GM23338 (cell line): Measurements from ENCODE around the gene ZKSCAN4. TPM values are rescaled to one million over a fixed set of nuclear protein-coding genes. Genes with fewer than 3 reads are reported as not detected.
A peak's percentile ranks its signal among the peaks of the same experiment; 100 is the strongest.

ENCODE experiments used
- ATAC-seq: fragments of 200-7000 bp; cut with Tn5 transposase; 3 replicates; pipeline ENCODE4 v1.9.1; 2020
- DNase-seq: peaks from one replicate; pipeline ENCODE4 v3.0.0-alpha.2; 2015; ENCODE audit warnings: low spot score
- H2AFZ ChIP-seq: fragments of 200-600 bp; sonication (generic); 2 replicates; pipeline ENCODE4 v1.8.0; 2016; ENCODE audit warnings: antibody characterized with exemption, mild to moderate bottlenecking, moderate library complexity
- H3F3A ChIP-seq: fragments of 200-600 bp; sonication (generic); replicated peaks from 2 replicates; pipeline ENCODE4 v1.8.0; 2017; ENCODE audit warnings: antibody characterized with exemption, mixed run types, low read depth
- H3K27ac ChIP-seq: fragments of 200-600 bp; sonication (generic); 2 replicates; pipeline ENCODE4 v1.6.1; 2016; ENCODE audit warnings: low read depth
- H3K27me3 ChIP-seq: fragments of 200-600 bp; sonication (generic); 2 replicates; pipeline ENCODE4 v1.8.0; 2016; ENCODE audit warnings: mild to moderate bottlenecking, mixed run types, moderate library complexity; ENCODE audit not compliant: insufficient read depth
- H3K36me3 ChIP-seq: fragments of 200-600 bp; sonication (generic); 2 replicates; pipeline ENCODE4 v1.8.0; 2016; ENCODE audit warnings: mild to moderate bottlenecking; ENCODE audit not compliant: insufficient read depth
- H3K4me1 ChIP-seq: fragments of 200-600 bp; sonication (generic); 2 replicates; pipeline ENCODE4 v1.8.0; 2016; ENCODE audit warnings: mild to moderate bottlenecking, moderate library complexity; ENCODE audit not compliant: insufficient read depth
- H3K4me2 ChIP-seq: fragments of 200-600 bp; sonication (generic); 2 replicates; pipeline ENCODE4 v1.7.1; 2017; ENCODE audit warnings: mixed run types
- H3K4me3 ChIP-seq: fragments of 200-600 bp; sonication (generic); 2 replicates; pipeline ENCODE4 v1.6.1; 2016; ENCODE audit warnings: mixed run types
- H3K79me2 ChIP-seq: fragments of 200-600 bp; sonication (generic); replicated peaks from 2 replicates; pipeline ENCODE4 v1.8.0; 2017; ENCODE audit warnings: mild to moderate bottlenecking; ENCODE audit not compliant: insufficient read depth
- H3K9me2 ChIP-seq: fragments of 200-600 bp; sonication (generic); 2 replicates; pipeline ENCODE4 v1.8.0; 2017; ENCODE audit not compliant: insufficient read depth
- H4K20me1 ChIP-seq: fragments of 200-600 bp; sonication (generic); replicated peaks from 2 replicates; pipeline ENCODE4 v1.8.0; 2017; ENCODE audit warnings: mild to moderate bottlenecking; ENCODE audit not compliant: insufficient read depth
- H3K27ac Mint-ChIP-seq: 2 replicates; pipeline ENCODE4 v1.8.0; 2020; ENCODE audit warnings: inconsistent platforms, mild to moderate bottlenecking, moderate library complexity, mixed read lengths
- H3K27me3 Mint-ChIP-seq: 3 replicates; pipeline ENCODE4 v1.8.0; 2022; ENCODE audit warnings: low read depth, mild to moderate bottlenecking, moderate library complexity, mixed read lengths, inconsistent platforms; ENCODE audit not compliant: insufficient read depth, poor library complexity
- H3K36me3 Mint-ChIP-seq: 3 replicates; pipeline ENCODE4 v1.8.0; 2021; ENCODE audit warnings: low read depth, mild to moderate bottlenecking, inconsistent platforms, moderate library complexity, mixed read lengths
- H3K4me1 Mint-ChIP-seq: 3 replicates; pipeline ENCODE4 v1.8.0; 2020; ENCODE audit warnings: mild to moderate bottlenecking, inconsistent platforms, mixed read lengths
- H3K4me3 Mint-ChIP-seq: 3 replicates; pipeline ENCODE4 v1.8.0; 2021; ENCODE audit warnings: moderate library complexity, mild to moderate bottlenecking, inconsistent platforms, mixed read lengths
- H3K9me3 Mint-ChIP-seq: 3 replicates; pipeline ENCODE4 v1.8.0; 2020; ENCODE audit warnings: moderate library complexity, mild to moderate bottlenecking, inconsistent platforms, mixed read lengths
- CREB1 ChIP-seq: fragments of 250-450 bp; sonication (Bioruptor Pico); IDR thresholded peaks from 2 replicates; pipeline ENCODE4 v1.5.0; 2020; ENCODE audit warnings: low read depth, mild to moderate bottlenecking, moderate library complexity
- ETS1 ChIP-seq: IDR thresholded peaks from 2 replicates; pipeline ENCODE4 v1.6.1; 2016; ENCODE audit warnings: antibody characterized with exemption
- EZH2 ChIP-seq: fragments of 200-600 bp; sonication (generic); IDR thresholded peaks from one replicate; pipeline ENCODE4 v1.8.0; 2017; ENCODE audit warnings: antibody characterized with exemption, mild to moderate bottlenecking, low read depth; ENCODE audit not compliant: unreplicated experiment
- EZH2phosphoT487 ChIP-seq: fragments of 200-600 bp; sonication (generic); IDR thresholded peaks from one replicate; pipeline ENCODE4 v1.8.1; 2018; ENCODE audit warnings: antibody characterized with exemption; ENCODE audit not compliant: unreplicated experiment
- POLR2AphosphoS5 ChIP-seq: IDR thresholded peaks from 2 replicates; pipeline ENCODE4 v1.6.1; 2016; ENCODE audit warnings: antibody characterized with exemption, low read depth
- STAT1 ChIP-seq: IDR thresholded peaks from one replicate; pipeline ENCODE4 v1.6.1; 2016; ENCODE audit warnings: antibody characterized with exemption; ENCODE audit not compliant: unreplicated experiment
- ZNF114 ChIP-seq: fragments of 250-450 bp; sonication (Bioruptor Pico); IDR thresholded peaks from 2 replicates; pipeline ENCODE4 v1.5.0; 2020; ENCODE audit warnings: mild to moderate bottlenecking, moderate library complexity
- ZNF331 ChIP-seq: fragments of 250-450 bp; sonication (Bioruptor Pico); IDR thresholded peaks from 2 replicates; pipeline ENCODE4 v1.5.0; 2020; ENCODE audit warnings: low read depth, mild to moderate bottlenecking, moderate library complexity
- polyA plus RNA-seq: library from polyadenylated mRNA; unstranded; fragments of >200 nt; fragmentation: Nextera tagmentation; extraction: Ambion mirVana; gene quantifications from 2 replicates; pipeline ENCODE4 v1.2.1, GENCODE V29; 2016
- total RNA-seq: library from RNA; depleted of rRNA; stranded (reverse); fragments of >200 nt; shearing (Covaris generic); gene quantifications from 2 replicates; pipeline ENCODE4 v1.2.3, GENCODE V29; 2014
- TF ChIP-seq, protein P1 (sequence below): IDR thresholded peaks from one replicate; pipeline ENCODE4 v1.6.1; 2018; ENCODE audit warnings: antibody characterized with exemption; ENCODE audit not compliant: unreplicated experiment

Gene ZKSCAN4
- total and polyA plus RNA-seq, 2 experiments from 2014 or later: 2.8 to 5.9 TPM

GRCh38 chr6:28250747-28251146 is 1.3 kb downstream of the ZKSCAN4 start:
- H3K4me2 ChIP-seq: peak overlapping the region; percentile 95
- peaks cover 8% of the 10 kb centered on the region for H3K36me3 ChIP-seq
- no peak overlapping the region for H3K27ac ChIP-seq
- no peaks in the 10 kb centered on the region for H3K9me2 ChIP-seq
- Mint-ChIP-seq H3K27ac (no peak overlapping the region), H3K27me3 (peaks cover 12% of the 10 kb centered on the region), H3K4me3 (peak overlapping the region; percentile 99), H3K36me3 (peaks cover 22% of the 10 kb centered on the region), H3K4me1 (peaks cover 11% of the 10 kb centered on the region), H3K9me3 (no peaks in the 10 kb centered on the region)
- peaks cover 16% of the 10 kb centered on the region for H3K79me2 ChIP-seq
- peaks cover 11% of the 10 kb centered on the region for H3K4me1 ChIP-seq
- DNase-seq: no peak
- TF ChIP-seq ZNF114 (CRISPR knock-in tag): no peak
- H4K20me1 ChIP-seq: no peaks in the 10 kb centered on the region
- no peak overlapping the region for H2AFZ ChIP-seq
- no peaks in the 10 kb centered on the region for H3F3A ChIP-seq
- peak overlapping the region; percentile 93 for H3K4me3 ChIP-seq
- ATAC-seq: no peak
- 0 out of 2 replicates have a peak, but pooled peaks cover 5% of the 10 kb centered on the region for H3K27me3 ChIP-seq

- H3K36me3 Mint-ChIP-seq: peaks cover 37% of the 10 kb centered on the region
- H3K4me1 ChIP-seq: peaks cover 11% of the 10 kb centered on the region
- no peaks in the 10 kb centered on the region for H3K9me2 ChIP-seq
- H3K27me3 ChIP-seq: no peaks in the 10 kb centered on the region
- H3K9me3 Mint-ChIP-seq: no peaks in the 10 kb centered on the region
- no peak overlapping the region for H3K27ac Mint-ChIP-seq
- peaks cover 13% of the 10 kb centered on the region for H3K36me3 ChIP-seq
- H3K27me3 Mint-ChIP-seq: peaks cover 8% of the 10 kb centered on the region
- ATAC-seq (no peak), DNase-seq (no peak)
- H3F3A ChIP-seq: no peaks in the 10 kb centered on the region
- H2AFZ ChIP-seq: no peak overlapping the region
- peaks cover 11% of the 10 kb centered on the region for H3K4me1 Mint-ChIP-seq
- no peak overlapping the region for H3K4me3 Mint-ChIP-seq
- H3K4me2 ChIP-seq: no peak overlapping the region
- no peaks in the 10 kb centered on the region for H4K20me1 ChIP-seq
- no peak overlapping the region for H3K4me3 ChIP-seq
- no peak for TF ChIP-seq POLR2AphosphoS5
- TF ChIP-seq CREB1 (CRISPR knock-in tag): no peak
- TF ChIP-seq ZNF114 (CRISPR knock-in tag): no peak
- H3K27ac ChIP-seq: no peak overlapping the region
- H3K79me2 ChIP-seq: peaks cover 16% of the 10 kb centered on the region
Observed at GRCh38 chr6:28248916-28249315, 3.2 kb downstream of the ZKSCAN4 start.

- DNase-seq: no peak
- no peaks in the 10 kb centered on the region for H3F3A ChIP-seq
Observed at GRCh38 chr6:28245206-28245941, 6.7 kb downstream of the ZKSCAN4 start.

DNA sequence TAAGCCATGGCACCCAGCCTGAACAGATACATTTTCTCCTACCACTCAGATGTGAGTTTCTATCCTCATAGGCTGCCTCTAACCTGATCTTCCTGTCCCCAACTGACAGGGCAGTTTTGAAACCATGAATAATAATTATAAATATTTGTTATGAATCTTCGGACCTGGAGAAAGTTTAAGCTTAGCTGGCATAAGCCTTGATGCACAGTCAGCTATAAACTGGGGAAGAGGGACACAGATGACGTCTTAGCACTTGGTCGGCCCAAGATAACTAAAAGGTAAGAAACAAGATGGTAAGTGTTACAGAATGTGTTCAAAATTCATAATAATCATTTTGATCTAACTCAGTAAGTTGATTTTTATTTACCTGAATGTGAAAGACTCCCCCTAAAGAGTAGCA is 8.1 kb downstream of the ZKSCAN4 start:
- ATAC-seq (no peak), DNase-seq (no peak)
- Mint-ChIP-seq H3K27ac (no peak overlapping the region), H3K4me1 (no peaks in the 10 kb centered on the region), H3K4me3 (no peak overlapping the region), H3K36me3 (peaks cover 37% of the 10 kb centered on the region), H3K27me3 (peaks cover 2% of the 10 kb centered on the region), H3K9me3 (no peaks in the 10 kb centered on the region)
- no peaks in the 10 kb centered on the region for H3K9me2 ChIP-seq
- no peak overlapping the region for H3K27ac ChIP-seq
- no peaks in the 10 kb centered on the region for H4K20me1 ChIP-seq
- no peaks in the 10 kb centered on the region for H3K27me3 ChIP-seq
- no peaks in the 10 kb centered on the region for H3K79me2 ChIP-seq
- H2AFZ ChIP-seq: no peak overlapping the region
- H3K36me3 ChIP-seq: peaks cover 11% of the 10 kb centered on the region
- no peaks in the 10 kb centered on the region for H3K4me1 ChIP-seq
- no peaks in the 10 kb centered on the region for H3F3A ChIP-seq
- no peak overlapping the region for H3K4me2 ChIP-seq
- no peak overlapping the region for H3K4me3 ChIP-seq
- no peak for TF ChIP-seq STAT1
- no peak for TF ChIP-seq ETS1
- no peak for TF ChIP-seq EZH2
- no peak for TF ChIP-seq EZH2phosphoT487
- no peak for TF ChIP-seq POLR2AphosphoS5
- no peak for TF ChIP-seq ZNF331
- TF ChIP-seq, protein P1, sequence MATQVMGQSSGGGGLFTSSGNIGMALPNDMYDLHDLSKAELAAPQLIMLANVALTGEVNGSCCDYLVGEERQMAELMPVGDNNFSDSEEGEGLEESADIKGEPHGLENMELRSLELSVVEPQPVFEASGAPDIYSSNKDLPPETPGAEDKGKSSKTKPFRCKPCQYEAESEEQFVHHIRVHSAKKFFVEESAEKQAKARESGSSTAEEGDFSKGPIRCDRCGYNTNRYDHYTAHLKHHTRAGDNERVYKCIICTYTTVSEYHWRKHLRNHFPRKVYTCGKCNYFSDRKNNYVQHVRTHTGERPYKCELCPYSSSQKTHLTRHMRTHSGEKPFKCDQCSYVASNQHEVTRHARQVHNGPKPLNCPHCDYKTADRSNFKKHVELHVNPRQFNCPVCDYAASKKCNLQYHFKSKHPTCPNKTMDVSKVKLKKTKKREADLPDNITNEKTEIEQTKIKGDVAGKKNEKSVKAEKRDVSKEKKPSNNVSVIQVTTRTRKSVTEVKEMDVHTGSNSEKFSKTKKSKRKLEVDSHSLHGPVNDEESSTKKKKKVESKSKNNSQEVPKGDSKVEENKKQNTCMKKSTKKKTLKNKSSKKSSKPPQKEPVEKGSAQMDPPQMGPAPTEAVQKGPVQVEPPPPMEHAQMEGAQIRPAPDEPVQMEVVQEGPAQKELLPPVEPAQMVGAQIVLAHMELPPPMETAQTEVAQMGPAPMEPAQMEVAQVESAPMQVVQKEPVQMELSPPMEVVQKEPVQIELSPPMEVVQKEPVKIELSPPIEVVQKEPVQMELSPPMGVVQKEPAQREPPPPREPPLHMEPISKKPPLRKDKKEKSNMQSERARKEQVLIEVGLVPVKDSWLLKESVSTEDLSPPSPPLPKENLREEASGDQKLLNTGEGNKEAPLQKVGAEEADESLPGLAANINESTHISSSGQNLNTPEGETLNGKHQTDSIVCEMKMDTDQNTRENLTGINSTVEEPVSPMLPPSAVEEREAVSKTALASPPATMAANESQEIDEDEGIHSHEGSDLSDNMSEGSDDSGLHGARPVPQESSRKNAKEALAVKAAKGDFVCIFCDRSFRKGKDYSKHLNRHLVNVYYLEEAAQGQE: no peak

More at GRCh38 chr6:28245206-28245941, 6.7 kb downstream of the ZKSCAN4 start:
- no peaks in the 10 kb centered on the region for H3K27me3 ChIP-seq
- Mint-ChIP-seq H3K4me3 (no peak overlapping the region), H3K9me3 (no peaks in the 10 kb centered on the region), H3K27me3 (peaks cover 2% of the 10 kb centered on the region), H3K4me1 (no peaks in the 10 kb centered on the region), H3K27ac (no peak overlapping the region), H3K36me3 (peaks cover 37% of the 10 kb centered on the region)
- no peaks in the 10 kb centered on the region for H4K20me1 ChIP-seq
- H3K27ac ChIP-seq: no peak overlapping the region
- H3K4me3 ChIP-seq: no peak overlapping the region
- ATAC-seq: no peak
- H3K4me1 ChIP-seq: no peaks in the 10 kb centered on the region
- H3K4me2 ChIP-seq: no peak overlapping the region
- TF ChIP-seq CREB1 (CRISPR knock-in tag): no peak
- H3K9me2 ChIP-seq: no peaks in the 10 kb centered on the region
- peaks cover 13% of the 10 kb centered on the region for H3K36me3 ChIP-seq
- peaks cover 3% of the 10 kb centered on the region for H3K79me2 ChIP-seq
- H2AFZ ChIP-seq: no peak overlapping the region
